RPMI7951 (cell line): ENCODE data around the gene ZNF90. TPM values are rescaled to one million over a fixed set of nuclear protein-coding genes. Genes with fewer than 3 reads are reported as not detected.
A peak's percentile ranks its signal among the peaks of the same experiment; 100 is the strongest.
"Not testable (repeated sequence)": the region's sequence is repeated elsewhere in the genome, so short reads cannot be mapped to it uniquely, and the experiment has no call there.

Source experiments
- DNase-seq: peaks from one replicate; pipeline ENCODE4 v3.0.0-alpha.2; 2012; ENCODE audit warnings: low read depth
- total RNA-seq: library from RNA; depleted of rRNA; stranded (reverse); fragments of >200 nt; shearing (Covaris generic); gene quantifications from 2 replicates; pipeline ENCODE4 v1.2.3, GENCODE V29; 2014; rRNA removed

The ZNF90 gene
- total RNA-seq, 1 experiment from 2014 or later = 4.2 TPM

DNA sequence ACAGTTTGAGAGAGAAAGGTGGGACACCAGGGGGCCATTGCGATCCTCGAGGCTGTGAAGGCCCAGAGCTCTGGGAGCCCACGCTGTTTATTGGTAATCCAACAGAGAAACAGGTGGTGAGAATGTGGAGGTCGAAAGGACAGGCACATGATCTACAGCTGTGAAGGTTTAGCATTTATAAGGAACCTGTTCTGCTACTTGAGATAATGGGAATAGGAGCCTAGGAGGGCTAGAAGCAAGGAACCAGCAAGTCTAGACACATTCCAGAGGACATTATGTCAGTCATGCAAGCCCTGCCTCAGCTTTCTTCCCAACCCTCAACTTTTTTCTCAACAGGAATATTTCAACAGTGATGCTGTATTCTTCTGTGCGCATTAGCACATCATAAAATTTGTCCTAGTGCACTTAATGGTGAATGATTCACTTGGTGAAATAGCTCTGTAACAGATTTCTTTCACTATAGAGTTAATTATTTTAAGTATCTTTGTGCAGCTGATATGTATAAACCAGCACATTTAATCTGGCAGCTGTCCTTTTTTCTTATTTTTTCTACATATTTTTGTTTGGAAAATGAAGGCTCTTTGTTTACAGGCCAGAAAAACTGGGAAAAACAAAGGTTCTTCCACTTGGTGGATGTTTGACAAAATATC, 25.4 kb downstream of the ZNF90 start:
- DNase-seq = no peak

DNA sequence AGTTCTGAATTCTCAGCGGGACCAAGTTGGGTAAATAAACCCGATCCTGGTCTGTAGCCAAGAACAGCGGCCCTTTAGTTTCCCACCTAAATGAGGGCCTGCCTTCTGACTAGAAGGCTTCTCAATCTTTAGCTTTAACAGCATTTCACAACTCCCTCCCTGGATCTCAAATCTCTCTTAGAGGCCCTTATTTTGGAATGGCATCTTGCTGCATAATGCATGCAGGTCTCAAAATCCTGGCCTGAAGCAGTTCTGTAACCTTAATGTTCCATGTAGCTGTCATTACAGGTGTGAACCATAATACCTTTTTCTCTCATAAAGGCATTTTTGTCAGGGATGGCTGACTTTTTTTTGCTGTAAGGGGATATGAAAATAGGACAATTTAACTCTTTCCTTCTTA, 29.5 kb downstream of the ZNF90 start:
- DNase-seq = no peak

DNA sequence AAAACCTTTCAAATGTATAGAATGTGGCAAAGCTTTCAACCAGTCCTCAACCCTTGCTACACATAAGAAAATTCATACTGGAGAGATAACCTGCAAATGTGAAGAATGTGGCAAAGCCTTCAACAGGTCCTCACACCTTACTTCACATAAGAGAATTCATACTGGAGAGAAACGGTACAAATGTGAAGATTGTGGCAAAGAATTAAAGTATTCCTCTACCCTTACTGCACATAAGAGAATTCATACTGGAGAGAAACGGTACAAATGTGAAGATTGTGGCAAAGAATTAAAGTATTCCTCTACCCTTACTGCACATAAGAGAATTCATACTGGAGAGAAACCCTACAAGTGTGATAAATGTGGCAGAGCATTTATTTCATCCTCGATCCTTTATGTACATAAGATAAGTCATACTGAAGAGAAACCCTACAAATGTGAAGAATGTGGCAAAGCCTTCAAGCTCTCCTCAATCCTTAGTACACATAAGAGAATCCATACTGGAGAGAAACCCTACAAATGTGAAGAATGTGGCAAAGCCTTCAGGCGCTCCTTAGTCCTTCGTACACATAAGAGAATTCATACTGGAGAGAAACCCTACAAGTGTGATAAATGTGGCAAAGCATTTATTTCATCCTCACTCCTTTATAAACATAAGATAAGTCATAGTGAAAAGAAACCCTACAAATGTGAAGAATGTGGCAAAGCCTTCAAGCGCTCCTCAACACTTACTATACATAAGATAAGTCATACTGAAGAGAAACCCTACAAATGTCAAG, 40.5 kb downstream of the ZNF90 start:
- not testable (repeated sequence) for DNase-seq

DNA sequence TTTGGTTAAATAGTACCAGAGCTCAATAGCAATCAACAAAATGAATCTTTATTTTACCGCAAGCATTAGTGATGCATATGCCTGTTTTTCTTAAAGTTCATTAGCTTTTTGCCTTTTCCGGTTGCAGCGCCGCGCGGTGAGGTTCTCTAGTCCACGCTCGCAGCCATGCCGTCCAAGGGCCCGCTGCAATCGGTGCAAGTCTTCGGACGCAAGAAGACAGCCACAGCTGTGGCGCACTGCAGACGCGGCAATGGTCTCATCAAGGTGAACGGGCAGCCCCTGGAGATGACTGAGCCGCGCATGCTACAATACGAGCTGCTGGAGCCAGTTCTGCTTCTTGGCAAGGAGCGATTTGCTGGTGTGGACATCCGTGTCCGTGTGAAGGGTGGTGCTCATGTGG, 47.1 kb downstream of the ZNF90 start:
- no peak for DNase-seq

DNA sequence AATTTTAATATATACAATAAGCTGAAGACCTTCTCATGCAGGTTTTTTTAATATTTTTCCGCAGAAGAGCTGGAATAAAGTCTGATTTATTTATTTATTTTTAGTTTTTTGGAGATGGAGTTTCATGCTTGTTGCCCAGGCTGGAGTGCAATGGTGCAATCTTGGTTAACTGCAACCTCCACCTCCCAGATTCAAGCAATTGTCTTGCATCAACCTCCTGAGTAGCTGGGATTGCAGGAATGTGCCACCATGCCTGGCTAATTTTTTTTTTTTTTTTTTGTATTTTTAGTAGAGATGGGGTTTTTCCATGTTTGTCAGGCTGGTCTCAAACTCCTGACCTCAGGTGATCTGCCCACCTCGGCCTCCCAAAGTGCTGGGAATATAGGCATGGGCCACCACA, 55.1 kb downstream of the ZNF90 start:
- DNase-seq = not testable (repeated sequence)

DNA sequence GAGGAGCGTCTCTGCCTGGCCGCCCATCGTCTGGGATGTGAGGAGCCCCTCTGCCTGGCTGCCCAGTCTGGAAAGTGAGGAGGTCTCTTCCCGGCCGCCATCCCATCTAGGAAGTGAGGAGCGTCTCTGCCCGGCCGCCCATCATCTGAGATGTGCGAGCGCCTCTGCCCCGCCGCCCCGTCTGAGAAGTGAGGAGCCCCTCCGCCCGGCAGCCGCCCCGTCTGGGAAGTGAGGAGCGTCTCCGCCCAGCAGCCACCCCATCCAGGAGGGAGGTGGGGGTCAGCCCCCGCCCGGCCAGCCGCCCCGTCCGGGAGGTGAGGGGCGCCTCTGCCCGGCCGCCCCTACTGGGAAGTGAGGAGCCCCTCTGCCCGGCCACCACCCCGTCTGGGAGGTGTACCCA, 59.9 kb downstream of the ZNF90 start:
- not testable (repeated sequence) for DNase-seq

DNA sequence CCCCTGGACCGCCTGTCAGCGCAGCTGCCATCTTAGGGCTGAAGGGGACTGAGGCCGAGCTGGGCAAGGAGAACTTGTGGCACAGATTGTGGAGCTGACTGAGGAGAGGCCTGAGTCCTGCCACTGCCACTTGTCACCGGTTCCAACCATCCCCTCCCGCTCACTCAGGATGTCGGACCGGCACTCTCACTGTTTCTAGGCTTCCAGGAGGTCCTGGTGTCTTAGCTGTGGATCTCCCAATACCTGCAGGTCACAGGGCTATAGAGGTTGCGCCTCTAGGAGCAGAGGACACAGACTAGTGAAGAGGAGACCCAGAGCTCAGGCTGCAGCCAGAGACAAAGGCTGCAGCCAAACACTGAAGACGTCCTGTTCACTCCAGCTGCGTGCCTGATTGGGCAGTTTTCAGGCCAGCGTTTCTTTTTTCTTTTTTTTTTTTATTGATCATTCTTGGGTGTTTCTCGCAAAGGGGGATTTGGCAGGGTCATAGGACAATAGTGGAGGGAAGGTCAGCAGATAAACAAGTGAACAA, 73.9 kb downstream of the ZNF90 start:
- DNase-seq = no peak

DNA sequence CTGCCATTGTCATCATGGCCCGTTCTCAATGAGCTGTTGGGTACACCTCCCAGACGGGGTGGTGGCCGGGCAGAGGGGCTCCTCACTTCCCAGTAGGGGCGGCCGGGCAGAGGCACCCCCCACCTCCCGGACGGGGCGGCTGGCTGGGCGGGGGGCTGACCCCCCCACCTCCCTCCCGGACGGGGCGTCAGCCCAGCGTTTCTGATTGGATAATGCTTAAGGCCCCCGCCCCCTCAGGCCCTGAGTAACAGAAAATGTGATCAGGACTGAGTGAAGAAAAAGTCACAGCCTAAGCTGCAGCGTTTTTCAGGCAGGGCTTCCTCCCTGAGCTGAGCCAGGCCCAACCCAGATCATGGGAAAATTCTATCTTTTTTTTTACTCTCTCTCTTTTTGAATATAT, 74.7 kb downstream of the ZNF90 start:
- DNase-seq = not testable (repeated sequence)

DNA sequence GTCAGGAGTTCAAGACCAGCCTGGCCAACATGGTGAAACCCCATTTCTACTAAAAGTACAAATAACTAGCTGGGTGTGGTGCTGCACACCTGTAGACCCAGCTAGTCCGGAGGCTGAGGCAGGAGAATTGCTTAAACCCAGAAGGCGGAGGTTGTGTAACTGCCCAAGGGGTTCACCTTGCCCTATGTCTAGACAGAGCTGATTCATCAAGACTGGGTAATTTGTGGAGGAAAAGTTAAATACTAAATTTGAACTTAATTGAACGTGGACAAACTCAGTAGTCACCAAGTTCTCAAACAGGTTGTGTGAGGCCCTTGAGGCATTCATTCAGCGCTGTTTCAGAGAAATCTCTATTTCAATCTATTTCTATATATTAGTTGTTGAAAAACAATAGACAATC, 75.5 kb downstream of the ZNF90 start:
- DNase-seq = no peak

DNA sequence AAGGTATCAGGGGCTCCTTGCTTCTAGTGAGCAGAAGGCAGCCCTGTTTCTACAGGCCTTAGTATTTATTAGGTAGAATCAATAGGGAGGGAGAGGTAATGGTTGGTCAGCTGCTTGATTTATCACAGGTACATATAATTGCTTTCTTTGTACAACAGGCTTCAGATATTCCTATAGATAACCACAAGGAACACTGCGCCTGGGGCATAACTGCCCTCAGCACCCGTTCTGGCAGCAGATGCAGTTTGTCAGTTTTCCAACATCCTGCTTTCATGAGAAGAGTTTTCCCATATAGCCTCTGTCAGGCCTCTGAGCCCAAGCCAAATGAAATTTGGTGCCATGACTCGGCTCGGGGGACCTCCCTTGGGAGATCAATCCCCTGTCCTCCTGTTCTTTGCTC, 76.8 kb downstream of the ZNF90 start:
- peak; percentile 10 for DNase-seq

DNA sequence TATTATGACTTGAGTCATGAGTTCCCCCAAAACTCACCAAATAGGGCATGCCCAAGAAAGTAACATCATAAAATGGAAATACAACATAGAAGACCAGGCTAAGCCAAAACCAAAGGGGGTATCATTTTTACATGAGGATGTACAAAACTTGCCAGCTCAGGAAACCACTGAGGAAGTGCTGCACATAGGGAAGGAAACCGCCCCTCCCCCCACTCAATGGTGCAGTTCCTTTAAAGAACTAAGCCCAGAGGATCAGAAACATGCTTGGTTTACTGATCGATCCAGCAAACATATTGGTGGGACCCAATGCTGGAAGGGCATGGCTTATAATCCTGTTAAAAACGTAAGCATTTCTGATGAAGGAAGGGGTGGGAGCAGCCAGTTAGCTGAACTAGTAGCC, 85.0 kb downstream of the ZNF90 start:
- no peak for DNase-seq

DNA sequence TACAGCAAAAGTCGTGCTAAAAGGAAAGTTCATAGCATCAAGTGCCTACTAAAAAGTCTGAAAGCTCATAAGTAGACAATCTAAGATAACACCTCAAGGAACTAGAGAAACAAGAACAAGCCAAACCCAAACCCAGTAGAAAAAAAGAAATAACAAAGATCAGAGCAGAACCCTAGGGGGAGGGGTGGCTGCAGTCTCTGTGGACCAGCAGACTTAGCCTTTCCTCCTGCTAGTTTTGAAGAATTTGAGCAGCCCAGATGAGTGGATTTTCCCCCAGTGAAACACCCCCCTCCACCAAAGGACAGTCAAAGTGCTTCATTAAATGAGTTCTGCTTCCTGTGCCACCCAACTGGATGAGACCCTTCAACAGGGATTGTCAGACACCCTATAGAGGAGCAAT, 86.7 kb downstream of the ZNF90 start:
- DNase-seq = no peak

DNA sequence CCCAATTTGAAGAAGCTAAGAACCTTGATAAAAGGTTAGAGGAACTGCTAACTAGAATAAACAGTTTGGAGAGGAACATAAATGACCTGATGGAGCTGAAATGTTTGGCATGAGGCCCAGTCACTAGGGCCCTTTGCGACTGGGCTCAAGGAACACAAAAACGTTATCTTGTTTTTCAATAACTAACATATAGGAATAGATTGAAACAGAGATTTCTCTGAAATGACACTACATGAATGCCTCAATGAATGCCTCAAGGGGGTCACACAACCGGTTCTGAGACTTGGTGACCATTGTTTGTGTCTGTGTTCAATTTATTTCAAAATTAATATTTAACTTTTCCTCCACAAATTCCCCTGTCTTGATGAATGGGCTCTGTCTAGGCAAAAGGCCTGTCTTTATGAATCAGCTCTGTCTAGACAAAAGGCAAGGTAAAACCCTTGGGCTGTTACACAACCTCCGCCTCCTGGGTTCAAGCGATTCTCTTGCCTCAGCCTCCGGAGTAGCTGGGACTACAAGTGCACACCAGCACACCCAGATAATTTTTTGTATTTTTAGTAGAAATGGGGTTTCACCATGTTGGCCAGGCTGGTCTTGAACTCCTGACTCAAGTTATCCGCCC, 88.3 kb downstream of the ZNF90 start:
- no peak for DNase-seq

DNA sequence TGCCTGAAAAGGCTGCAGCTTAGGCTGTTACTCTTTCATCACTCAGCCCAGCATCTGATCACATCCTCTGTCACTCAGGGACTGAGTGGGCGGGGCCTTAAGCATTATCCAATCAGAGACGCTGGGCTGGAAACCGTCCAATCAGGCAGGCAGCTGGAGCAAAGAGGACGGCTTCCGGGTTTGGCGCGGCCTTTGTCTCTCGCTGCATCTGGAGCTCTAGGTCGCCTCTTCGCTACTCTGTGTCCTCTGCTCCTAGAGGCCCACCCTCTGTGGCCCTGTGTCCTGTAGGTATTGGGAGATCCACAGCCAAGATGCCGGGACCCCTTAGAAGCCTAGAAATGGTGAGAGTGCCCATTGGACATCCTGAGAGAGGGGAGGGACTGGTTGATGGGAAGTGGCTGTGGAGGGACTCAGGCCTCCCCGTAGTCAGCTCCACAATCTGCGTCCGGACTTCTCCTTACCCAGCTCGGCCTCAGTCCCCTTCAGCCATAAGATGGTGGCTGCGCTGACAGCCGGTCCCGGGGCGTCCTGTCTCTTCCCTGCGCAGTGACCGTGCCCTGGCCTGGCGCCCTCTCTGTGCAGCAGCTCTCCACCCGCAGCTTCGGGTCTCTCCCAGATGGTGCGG, 89.3 kb downstream of the ZNF90 start, which contains the start of gene ZNF486:
TSS of gene ZNF486 (plus strand) at position 195 of the 625 bp plus-strand sequence. CDS start at position 312, 117 bp downstream.
- peak; percentile 97 for DNase-seq

DNA sequence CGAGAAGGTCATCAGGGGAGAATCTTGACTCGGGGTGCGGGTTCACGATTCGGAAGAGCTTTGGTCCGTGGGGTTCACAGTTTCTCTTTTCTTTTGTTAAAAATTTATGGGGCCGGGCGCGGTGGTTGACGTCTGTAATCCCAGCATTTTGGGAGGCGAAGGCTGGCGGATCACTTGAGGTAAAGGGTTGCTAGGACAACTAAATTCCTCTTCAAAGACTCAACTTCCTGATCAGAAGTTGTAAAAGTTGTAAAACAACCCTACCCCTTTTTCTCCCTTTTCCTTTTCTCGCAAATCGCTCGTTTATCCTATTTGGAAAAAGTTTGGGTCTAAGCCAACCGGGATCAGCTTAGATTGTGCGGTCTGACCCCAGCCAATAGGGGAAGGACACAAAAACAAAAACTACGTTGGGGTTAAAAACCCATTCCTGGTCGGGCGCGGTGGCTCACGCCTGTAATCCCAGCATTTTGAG, 89.9 kb downstream of the ZNF90 start:
- peak; percentile 51 for DNase-seq

Other genes with a start within 250 kb of the ZNF90 start
- gene ZNF253, start 212.1 kb upstream of the ZNF90 start, total RNA-seq = 4.3 and 7.6 TPM in 2 replicates
- 17.4 and 24.0 TPM in 2 replicates for gene ZNF93, start 177.1 kb upstream of the ZNF90 start, total RNA-seq
- 2.4 TPM in 2 replicates for gene ZNF682, start 38.5 kb upstream of the ZNF90 start, total RNA-seq
- 7.8 and 9.6 TPM in 2 replicates for gene ZNF486, start 89.2 kb downstream of the ZNF90 start, total RNA-seq